GM12891 (cell line): Measurements from ENCODE around the gene MBD4.

ENCODE experiments used
- DNase-seq: peaks from one replicate; pipeline ENCODE4 v3.0.0; 2011; ENCODE audit warnings: low spot score; ENCODE audit not compliant: insufficient read length
- FAIRE-seq: peaks from 2 replicates; lab custom pipeline; 2011; peaks lifted over from hg19 to GRCh38; lab: Jason Lieb, UNC
- PAX5 ChIP-seq: IDR thresholded peaks from 2 replicates; pipeline ENCODE4 v1.6.1; 2011; ENCODE audit warnings: low read length, moderate library complexity, mild to moderate bottlenecking; ENCODE audit not compliant: insufficient read depth, severe bottlenecking
- POLR2A ChIP-seq: IDR thresholded peaks from 2 replicates; pipeline ENCODE4 v1.6.1; 2011; ENCODE audit warnings: low read depth, low read length, control low read depth
- POLR2AphosphoS5 ChIP-seq: IDR thresholded peaks from 2 replicates; pipeline ENCODE4 v1.6.1; 2011; ENCODE audit warnings: low read depth, low read length, control low read depth
- POU2F2 ChIP-seq: IDR thresholded peaks from 2 replicates; pipeline ENCODE4 v1.6.1; 2011; ENCODE audit warnings: low read depth, mild to moderate bottlenecking, control low read depth, low read length, moderate library complexity
- SPI1 ChIP-seq: IDR thresholded peaks from 2 replicates; pipeline ENCODE4 v1.6.1; 2011; ENCODE audit warnings: low read depth, low read length, control low read depth
- TAF1 ChIP-seq: IDR thresholded peaks from 2 replicates; pipeline ENCODE4 v1.6.1; 2011; ENCODE audit warnings: low read depth, low read length, control low read depth

The MBD4 gene

GRCh38 chr3:129432671-129433070, 7.1 kb downstream of the MBD4 start:
- DNase-seq (no peak), FAIRE-seq (no peak)
- TF ChIP-seq PAX5 (no peak), POU2F2 (no peak), SPI1 (no peak), POLR2A (no peak), POLR2AphosphoS5 (no peak), TAF1 (no peak)

- DNase-seq (no peak), FAIRE-seq (no peak)
- TF ChIP-seq SPI1 (no peak), TAF1 (no peak), POLR2AphosphoS5 (no peak), POU2F2 (no peak), POLR2A (no peak), PAX5 (no peak)
Observed at GRCh38 chr3:129432036-129432435, 7.7 kb downstream of the MBD4 start.

- TF ChIP-seq POLR2AphosphoS5 (peak; percentile 38; the same call in 1 of the 2 replicates), POLR2A (no peak; the same call in 1 of the 2 replicates)
- FAIRE-seq (no peak), DNase-seq (no peak)
Observed at GRCh38 chr3:129429602-129430001, 10.1 kb downstream of the MBD4 start.

GRCh38 chr3:129429080-129429451, 10.7 kb downstream of the MBD4 start:
- FAIRE-seq (peak; percentile 41), DNase-seq (no peak)

GRCh38 chr3:129428376-129429079, 11.2 kb downstream of the MBD4 start, which contains the start of gene EFCAB12:
EFCAB12 (minus strand) TSS chr3:129428636; CDS start chr3:129428488, 148 bp downstream.
- TF ChIP-seq POU2F2 (peak; percentile 72; the same call in 1 of the 2 replicates), POLR2A (peak; percentile 61; the same call in 1 of the 2 replicates), SPI1 (no peak), TAF1 (no peak), POLR2AphosphoS5 (peak; percentile 74)
- FAIRE-seq (peak; percentile 93), DNase-seq (peak; percentile 66)

More at GRCh38 chr3:129429080-129429451, 10.7 kb downstream of the MBD4 start:
- TF ChIP-seq TAF1 (no peak), PAX5 (no peak), SPI1 (no peak), POU2F2 (no peak), POLR2AphosphoS5 (no peak)

- FAIRE-seq (no peak), DNase-seq (no peak)
- TF ChIP-seq PAX5 (no peak), TAF1 (no peak), SPI1 (no peak), POLR2A (no peak), POLR2AphosphoS5 (no peak), POU2F2 (no peak)
Observed at GRCh38 chr3:129428007-129428375, 11.8 kb downstream of the MBD4 start.

- DNase-seq (no peak), FAIRE-seq (no peak)
- TF ChIP-seq SPI1: no peak
- no peak for TF ChIP-seq PAX5
- no peak for TF ChIP-seq TAF1
- no peak for TF ChIP-seq POLR2AphosphoS5
- TF ChIP-seq POLR2A: no peak
- no peak for TF ChIP-seq POU2F2
Observed at GRCh38 chr3:129425619-129426018, 14.1 kb downstream of the MBD4 start.

- TF ChIP-seq SPI1 (no peak), POLR2A (no peak), POU2F2 (no peak), POLR2AphosphoS5 (no peak), TAF1 (no peak), PAX5 (no peak)
- no peak for FAIRE-seq
- DNase-seq: no peak
Observed at GRCh38 chr3:129425213-129425612, 14.5 kb downstream of the MBD4 start.

- FAIRE-seq (peak; percentile 77), DNase-seq (no peak)
- TF ChIP-seq SPI1 (peak; percentile 96), PAX5 (no peak), TAF1 (no peak)
Observed at GRCh38 chr3:129424185-129424841, 15.4 kb downstream of the MBD4 start.

- DNase-seq (no peak), FAIRE-seq (no peak)
- TF ChIP-seq TAF1 (no peak), POLR2AphosphoS5 (no peak), SPI1 (no peak), PAX5 (no peak), POU2F2 (no peak)
Observed at GRCh38 chr3:129422897-129423296, 16.9 kb downstream of the MBD4 start.
